GM10847 (cell line): ENCODE measurements around the gene RASSF8.

Experiments
- POLR2A ChIP-seq: IDR thresholded peaks from 2 replicates; pipeline ENCODE4 v1.6.1; 2011; ENCODE audit not compliant: insufficient read length; ENCODE audit errors: extremely low read depth

RASSF8 gene

DNA sequence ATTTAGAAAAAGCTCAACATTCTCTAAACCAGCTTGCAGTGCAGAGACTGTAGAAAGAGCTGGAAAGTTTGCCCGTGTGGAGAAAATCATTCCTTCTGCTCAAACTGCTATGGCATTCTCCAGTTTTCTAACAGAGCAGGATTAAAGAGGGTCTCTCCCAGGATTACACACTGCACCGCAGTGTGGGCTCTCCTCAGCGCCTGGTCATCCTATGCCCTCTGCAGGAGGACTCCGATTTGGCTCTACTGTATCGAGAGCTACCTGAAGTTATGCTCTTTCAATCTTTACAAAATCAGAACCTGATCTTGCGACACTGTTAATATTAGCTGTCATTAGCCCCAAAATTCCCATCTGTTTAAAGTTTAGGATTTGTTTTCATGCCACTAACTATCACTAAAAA lies 133.3 kb downstream of the RASSF8 start:
- TF ChIP-seq POLR2A = no peak

DNA sequence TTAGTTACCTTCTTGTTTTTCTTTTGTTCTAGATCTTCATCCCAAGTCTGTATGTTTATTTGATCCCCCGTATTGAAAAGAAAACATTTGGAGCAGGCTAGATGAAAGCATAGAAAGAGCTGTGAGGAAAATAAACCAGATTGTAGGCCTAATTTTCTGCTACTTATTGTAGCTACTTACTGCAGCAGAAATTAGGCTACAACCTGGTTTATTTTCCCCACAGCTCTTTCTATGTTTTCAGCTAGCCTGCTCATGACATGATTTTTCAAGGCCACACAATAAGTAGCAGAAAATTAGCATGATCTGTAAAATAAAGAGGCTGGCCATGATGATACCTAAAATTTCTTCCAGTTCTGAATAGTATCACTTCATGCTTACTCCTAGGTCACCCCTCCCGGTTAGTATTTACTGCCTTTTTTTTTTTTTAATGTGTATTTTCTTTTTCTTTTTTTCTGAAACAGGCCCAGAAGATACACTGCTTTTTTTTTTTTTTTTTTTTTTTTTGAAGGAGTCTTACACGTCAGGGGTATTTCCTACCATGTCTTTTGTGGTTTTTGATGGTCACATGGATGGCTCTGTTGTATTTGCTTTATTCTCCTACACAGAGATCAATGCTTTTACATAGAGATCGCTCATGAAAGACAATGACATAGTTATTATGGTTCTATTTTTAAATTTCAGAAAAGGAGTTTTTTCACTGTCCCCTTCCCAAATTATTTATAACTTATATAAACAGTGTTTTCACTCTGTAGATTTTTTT lies 134.0 kb downstream of the RASSF8 start:
- TF ChIP-seq POLR2A = no peak

DNA sequence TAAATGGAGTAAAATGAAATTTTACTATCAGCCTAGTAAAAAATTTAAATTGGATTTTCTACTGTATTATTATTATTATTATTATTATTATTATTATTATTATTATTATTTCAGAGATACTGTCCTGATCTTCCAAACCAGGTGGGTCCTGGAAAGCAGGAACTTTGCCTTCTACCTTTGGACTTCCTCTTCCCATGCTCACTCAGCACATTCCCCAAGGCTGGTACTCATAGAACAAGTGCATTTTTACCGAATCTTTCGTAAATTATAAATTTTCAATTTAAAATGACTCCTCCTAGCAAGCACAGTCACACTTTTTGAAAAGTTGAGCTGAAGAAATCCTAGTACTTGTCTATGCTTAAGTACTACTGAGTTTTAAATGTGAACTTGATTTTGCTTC lies 136.7 kb downstream of the RASSF8 start:
- TF ChIP-seq POLR2A = no peak

- TF ChIP-seq POLR2A = no peak
Measured at GRCh38 chr12:26096036-26096435, 137.6 kb downstream of the RASSF8 start.

GRCh38 chr12:26097046-26097878 lies 138.8 kb downstream of the RASSF8 start:
- TF ChIP-seq POLR2A = no peak

- TF ChIP-seq POLR2A = no peak
Measured at GRCh38 chr12:26100666-26101349, 142.3 kb downstream of the RASSF8 start.

GRCh38 chr12:26101350-26101734 lies 142.9 kb downstream of the RASSF8 start:
- no peak for TF ChIP-seq POLR2A

- TF ChIP-seq POLR2A = no peak
Measured at GRCh38 chr12:26101763-26102162, 143.3 kb downstream of the RASSF8 start.

DNA sequence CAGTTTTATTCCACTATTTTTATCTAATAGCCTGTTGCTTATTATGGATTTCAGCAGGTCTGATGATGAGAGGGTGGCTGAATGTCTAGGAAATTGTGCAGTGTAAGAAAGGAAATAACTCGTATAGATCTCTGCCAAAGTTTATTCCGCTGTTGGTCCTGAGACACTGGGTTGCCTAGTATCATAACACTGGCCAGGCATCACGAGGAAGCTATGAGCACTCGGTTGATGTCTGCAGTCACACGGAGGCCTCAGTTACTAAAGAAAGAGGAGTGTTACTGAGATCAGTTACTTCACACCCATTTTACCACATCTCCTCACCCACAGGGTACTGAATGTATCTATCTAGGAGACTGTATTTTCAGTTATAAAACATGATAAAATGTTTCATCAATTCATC lies 144.5 kb downstream of the RASSF8 start:
- TF ChIP-seq POLR2A = no peak

DNA sequence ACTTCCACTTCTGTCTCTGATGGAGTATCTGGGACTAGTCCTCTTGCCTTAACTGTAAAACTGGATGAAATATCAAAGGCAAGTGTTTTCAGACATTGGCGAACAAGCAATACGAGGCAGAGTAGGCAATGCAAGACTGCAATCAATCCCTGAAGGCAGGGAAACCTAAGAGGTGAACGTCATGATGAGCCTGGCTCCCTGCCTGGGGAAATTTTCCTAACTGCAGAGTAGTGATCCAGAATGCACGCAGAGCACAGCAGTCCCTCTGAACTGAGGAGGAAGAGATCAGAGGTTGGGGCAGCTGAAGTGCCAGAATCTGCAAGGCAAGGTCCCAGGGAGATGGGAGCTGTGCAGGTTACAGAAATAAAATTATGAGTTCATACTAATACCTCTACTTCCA lies 147.9 kb downstream of the RASSF8 start:
- TF ChIP-seq POLR2A = no peak

GRCh38 chr12:26108915-26109314 lies 150.4 kb downstream of the RASSF8 start:
- no peak for TF ChIP-seq POLR2A

GRCh38 chr12:26109343-26109881 lies 150.9 kb downstream of the RASSF8 start:
- TF ChIP-seq POLR2A = no peak

GRCh38 chr12:26112232-26112631 lies 153.8 kb downstream of the RASSF8 start:
- TF ChIP-seq POLR2A = no peak

DNA sequence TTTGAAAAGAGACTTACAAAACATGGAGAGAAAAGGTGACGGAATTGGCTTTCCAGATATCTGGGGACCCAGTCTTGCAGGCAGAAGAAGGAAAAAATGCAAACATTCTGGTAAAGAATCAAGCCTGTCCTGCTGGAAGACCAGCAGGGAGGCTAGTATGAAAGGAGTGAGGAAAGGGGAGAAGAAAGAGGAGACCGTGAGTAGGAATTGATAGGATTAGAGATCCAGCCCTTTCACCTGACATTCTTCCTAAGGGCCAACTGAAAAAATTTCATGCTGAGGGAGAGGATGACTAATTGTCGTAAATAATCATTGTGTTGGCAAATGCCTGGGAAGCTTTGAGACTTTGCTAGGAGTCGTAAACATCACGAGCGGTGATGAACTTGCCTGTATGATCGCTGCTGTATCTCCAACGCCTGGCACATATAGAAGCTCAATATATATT lies 154.2 kb downstream of the RASSF8 start:
- no peak for TF ChIP-seq POLR2A

GRCh38 chr12:26113181-26113654 lies 154.7 kb downstream of the RASSF8 start:
- TF ChIP-seq POLR2A = no peak
